Activated T-helper 17 cell treated with anti-CD3 and anti-CD28 coated beads, Interleukin-2, amount 50 U/mL, for 72 hours (primary cell): Measurements from ENCODE around the gene FILIP1. TPM values are rescaled to one million over a fixed set of nuclear protein-coding genes. Genes with fewer than 3 reads are reported as not detected.
A peak's percentile ranks its signal among the peaks of the same experiment; 100 is the strongest.
"Not testable (repeated sequence)": the region's sequence is repeated elsewhere in the genome, so short reads cannot be mapped to it uniquely, and the experiment has no call there.

Experiments used
- ATAC-seq: fragments of 150-1000 bp; cut with Tn5 transposase; replicated peaks from 2 replicates; pipeline ENCODE4 v1.10.0; 2021; ENCODE audit warnings: mild to moderate bottlenecking, moderate library complexity
- H3K27ac Mint-ChIP-seq: one replicate; pipeline ENCODE4 v1.8.0; 2022; ENCODE audit warnings: mixed read lengths
- H3K27me3 Mint-ChIP-seq: one replicate; pipeline ENCODE4 v1.8.0; 2022; ENCODE audit warnings: mixed read lengths
- H3K36me3 Mint-ChIP-seq: one replicate; pipeline ENCODE4 v1.8.0; 2022; ENCODE audit warnings: low read depth, mild to moderate bottlenecking, mixed read lengths
- H3K4me1 Mint-ChIP-seq: one replicate; pipeline ENCODE4 v1.8.0; 2022; ENCODE audit warnings: mixed read lengths
- H3K4me3 Mint-ChIP-seq: one replicate; pipeline ENCODE4 v1.8.0; 2022; ENCODE audit warnings: mild to moderate bottlenecking, mixed read lengths
- H3K9me3 Mint-ChIP-seq: one replicate; pipeline ENCODE4 v1.8.0; 2022; ENCODE audit warnings: mixed read lengths
- total RNA-seq, 2 donors: library from RNA; stranded (reverse); gene quantifications; one replicate each; pipeline ENCODE4 v1.2.3, GENCODE V29; 2022

FILIP1 gene
- total RNA-seq, 2 donors from 2014 or later, result not detected

GRCh38 chr6:75449630-75450206, 43.9 kb downstream of the FILIP1 start:
- Mint-ChIP-seq H3K4me1 (no peaks in the 10 kb centered on the region), H3K27ac (no peak overlapping the region), H3K4me3 (no peak overlapping the region), H3K36me3 (no peaks in the 10 kb centered on the region), H3K9me3 (no peaks in the 10 kb centered on the region), H3K27me3 (peaks cover 5% of the 10 kb centered on the region)
- no peak for ATAC-seq

GRCh38 chr6:75446241-75446880, 47.2 kb downstream of the FILIP1 start:
- H3K36me3 Mint-ChIP-seq, result no peaks in the 10 kb centered on the region
- peaks cover 5% of the 10 kb centered on the region for H3K27me3 Mint-ChIP-seq
- H3K9me3 Mint-ChIP-seq, result no peaks in the 10 kb centered on the region
- no peak overlapping the region for H3K4me3 Mint-ChIP-seq
- no peak for ATAC-seq
- no peak overlapping the region for H3K27ac Mint-ChIP-seq
- H3K4me1 Mint-ChIP-seq, result no peaks in the 10 kb centered on the region

- Mint-ChIP-seq H3K4me1 (no peaks in the 10 kb centered on the region), H3K27me3 (peaks cover 5% of the 10 kb centered on the region), H3K36me3 (no peaks in the 10 kb centered on the region), H3K4me3 (no peak overlapping the region), H3K27ac (no peak overlapping the region), H3K9me3 (no peaks in the 10 kb centered on the region)
- ATAC-seq, result no peak
Observed at GRCh38 chr6:75445738-75446137, 47.9 kb downstream of the FILIP1 start.

GRCh38 chr6:75444899-75445298, 48.7 kb downstream of the FILIP1 start:
- H3K27me3 Mint-ChIP-seq, result peaks cover 5% of the 10 kb centered on the region
- no peaks in the 10 kb centered on the region for H3K9me3 Mint-ChIP-seq
- no peaks in the 10 kb centered on the region for H3K36me3 Mint-ChIP-seq
- no peak overlapping the region for H3K4me3 Mint-ChIP-seq
- no peak for ATAC-seq
- H3K4me1 Mint-ChIP-seq, result no peaks in the 10 kb centered on the region
- no peak overlapping the region for H3K27ac Mint-ChIP-seq

GRCh38 chr6:75441883-75442282, 51.7 kb downstream of the FILIP1 start:
- H3K27me3 Mint-ChIP-seq, H3K27ac Mint-ChIP-seq, H3K36me3 Mint-ChIP-seq, H3K4me1 Mint-ChIP-seq, ATAC-seq, H3K4me3 Mint-ChIP-seq, H3K9me3 Mint-ChIP-seq: not testable (repeated sequence)

- H3K27ac Mint-ChIP-seq, H3K27me3 Mint-ChIP-seq, ATAC-seq, H3K4me3 Mint-ChIP-seq, H3K4me1 Mint-ChIP-seq, H3K9me3 Mint-ChIP-seq, H3K36me3 Mint-ChIP-seq: not testable (repeated sequence)
Observed at GRCh38 chr6:75441479-75441878, 52.1 kb downstream of the FILIP1 start.

GRCh38 chr6:75438442-75439116, 55.0 kb downstream of the FILIP1 start:
- H3K9me3 Mint-ChIP-seq, result no peaks in the 10 kb centered on the region
- peaks cover 3% of the 10 kb centered on the region for H3K27me3 Mint-ChIP-seq
- no peak overlapping the region for H3K4me3 Mint-ChIP-seq
- H3K36me3 Mint-ChIP-seq, result no peaks in the 10 kb centered on the region
- no peaks in the 10 kb centered on the region for H3K4me1 Mint-ChIP-seq
- H3K27ac Mint-ChIP-seq, result no peak overlapping the region
- ATAC-seq, result no peak

- no peak overlapping the region for H3K4me3 Mint-ChIP-seq
- ATAC-seq, result no peak
- H3K9me3 Mint-ChIP-seq, result no peaks in the 10 kb centered on the region
Observed at GRCh38 chr6:75438013-75438431, 55.6 kb downstream of the FILIP1 start.

GRCh38 chr6:75437421-75437891, 56.1 kb downstream of the FILIP1 start:
- H3K27ac Mint-ChIP-seq, result no peak overlapping the region
- H3K27me3 Mint-ChIP-seq, result peaks cover 3% of the 10 kb centered on the region
- no peaks in the 10 kb centered on the region for H3K36me3 Mint-ChIP-seq
- H3K4me1 Mint-ChIP-seq, result no peaks in the 10 kb centered on the region
- H3K9me3 Mint-ChIP-seq, result no peaks in the 10 kb centered on the region
- no peak for ATAC-seq
- no peak overlapping the region for H3K4me3 Mint-ChIP-seq

More at GRCh38 chr6:75438013-75438431, 55.6 kb downstream of the FILIP1 start:
- Mint-ChIP-seq H3K36me3 (no peaks in the 10 kb centered on the region), H3K4me1 (no peaks in the 10 kb centered on the region), H3K27ac (no peak overlapping the region), H3K27me3 (peaks cover 3% of the 10 kb centered on the region)

GRCh38 chr6:75436869-75437268, 56.7 kb downstream of the FILIP1 start:
- no peaks in the 10 kb centered on the region for H3K9me3 Mint-ChIP-seq
- no peak overlapping the region for H3K4me3 Mint-ChIP-seq
- H3K36me3 Mint-ChIP-seq, result no peaks in the 10 kb centered on the region
- peaks cover 3% of the 10 kb centered on the region for H3K27me3 Mint-ChIP-seq
- ATAC-seq, result no peak
- no peaks in the 10 kb centered on the region for H3K4me1 Mint-ChIP-seq
- no peak overlapping the region for H3K27ac Mint-ChIP-seq

- not testable (repeated sequence) for H3K4me1 Mint-ChIP-seq, H3K36me3 Mint-ChIP-seq, H3K4me3 Mint-ChIP-seq, H3K27ac Mint-ChIP-seq, H3K27me3 Mint-ChIP-seq, H3K9me3 Mint-ChIP-seq, ATAC-seq
Observed at GRCh38 chr6:75432809-75433208, 60.8 kb downstream of the FILIP1 start.

- H3K4me3 Mint-ChIP-seq, result no peak overlapping the region
- H3K27ac Mint-ChIP-seq, result no peak overlapping the region
- H3K27me3 Mint-ChIP-seq, result peaks cover 2% of the 10 kb centered on the region
- H3K9me3 Mint-ChIP-seq, result no peaks in the 10 kb centered on the region
- peak; percentile 71 for ATAC-seq
- H3K36me3 Mint-ChIP-seq, result no peaks in the 10 kb centered on the region
- H3K4me1 Mint-ChIP-seq, result no peaks in the 10 kb centered on the region
Observed at GRCh38 chr6:75431379-75431778, 62.2 kb downstream of the FILIP1 start.

GRCh38 chr6:75430631-75431325, 62.8 kb downstream of the FILIP1 start:
- no peaks in the 10 kb centered on the region for H3K4me1 Mint-ChIP-seq
- H3K36me3 Mint-ChIP-seq, result no peaks in the 10 kb centered on the region
- no peak overlapping the region for H3K27ac Mint-ChIP-seq
- H3K4me3 Mint-ChIP-seq, result no peak overlapping the region
- H3K27me3 Mint-ChIP-seq, result no peaks in the 10 kb centered on the region
- no peak for ATAC-seq
- H3K9me3 Mint-ChIP-seq, result no peaks in the 10 kb centered on the region

GRCh38 chr6:75429061-75429703, 64.4 kb downstream of the FILIP1 start:
- Mint-ChIP-seq H3K4me3 (no peak overlapping the region), H3K36me3 (no peaks in the 10 kb centered on the region), H3K27ac (no peak overlapping the region), H3K27me3 (no peaks in the 10 kb centered on the region), H3K4me1 (peaks cover 3% of the 10 kb centered on the region), H3K9me3 (no peaks in the 10 kb centered on the region)
- no peak for ATAC-seq
